GM12875 (cell line): ENCODE data around the gene FAM3C.

ENCODE experiments used
- H3K4me3 ChIP-seq: one replicate; pipeline ENCODE4 v1.5.1; 2011; ENCODE audit warnings: low read depth, low read length, control low read depth
- TF ChIP-seq, protein P1 (sequence below): IDR thresholded peaks from 2 replicates; pipeline ENCODE4 v1.5.1; 2011; ENCODE audit warnings: low read depth, mild to moderate bottlenecking, control low read depth, inconsistent platforms, low read length, moderate library complexity, borderline replicate concordance; ENCODE audit not compliant: insufficient read depth

Gene FAM3C

DNA sequence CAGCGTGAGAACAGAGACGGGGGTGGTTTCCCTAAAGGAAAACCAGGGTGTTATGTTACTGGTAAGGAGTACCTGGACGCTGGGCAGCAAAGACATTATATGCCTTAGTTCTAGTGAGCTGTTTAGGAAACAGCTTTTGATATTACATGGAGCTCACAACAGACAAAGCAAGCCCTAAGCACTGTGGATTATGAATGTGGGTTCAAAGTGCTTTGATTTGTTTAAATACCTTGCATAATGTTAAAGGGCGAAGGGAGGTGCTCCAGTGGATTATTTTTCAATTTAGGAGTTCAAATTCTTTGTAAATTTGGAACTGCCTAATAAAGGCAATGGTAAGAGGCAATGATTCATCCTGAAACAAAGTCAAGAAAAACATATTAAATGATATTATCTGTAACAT is 53.5 kb downstream of the FAM3C start:
- TF ChIP-seq, protein P1, sequence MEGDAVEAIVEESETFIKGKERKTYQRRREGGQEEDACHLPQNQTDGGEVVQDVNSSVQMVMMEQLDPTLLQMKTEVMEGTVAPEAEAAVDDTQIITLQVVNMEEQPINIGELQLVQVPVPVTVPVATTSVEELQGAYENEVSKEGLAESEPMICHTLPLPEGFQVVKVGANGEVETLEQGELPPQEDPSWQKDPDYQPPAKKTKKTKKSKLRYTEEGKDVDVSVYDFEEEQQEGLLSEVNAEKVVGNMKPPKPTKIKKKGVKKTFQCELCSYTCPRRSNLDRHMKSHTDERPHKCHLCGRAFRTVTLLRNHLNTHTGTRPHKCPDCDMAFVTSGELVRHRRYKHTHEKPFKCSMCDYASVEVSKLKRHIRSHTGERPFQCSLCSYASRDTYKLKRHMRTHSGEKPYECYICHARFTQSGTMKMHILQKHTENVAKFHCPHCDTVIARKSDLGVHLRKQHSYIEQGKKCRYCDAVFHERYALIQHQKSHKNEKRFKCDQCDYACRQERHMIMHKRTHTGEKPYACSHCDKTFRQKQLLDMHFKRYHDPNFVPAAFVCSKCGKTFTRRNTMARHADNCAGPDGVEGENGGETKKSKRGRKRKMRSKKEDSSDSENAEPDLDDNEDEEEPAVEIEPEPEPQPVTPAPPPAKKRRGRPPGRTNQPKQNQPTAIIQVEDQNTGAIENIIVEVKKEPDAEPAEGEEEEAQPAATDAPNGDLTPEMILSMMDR: no peak
- no peak overlapping the region for H3K4me3 ChIP-seq

DNA sequence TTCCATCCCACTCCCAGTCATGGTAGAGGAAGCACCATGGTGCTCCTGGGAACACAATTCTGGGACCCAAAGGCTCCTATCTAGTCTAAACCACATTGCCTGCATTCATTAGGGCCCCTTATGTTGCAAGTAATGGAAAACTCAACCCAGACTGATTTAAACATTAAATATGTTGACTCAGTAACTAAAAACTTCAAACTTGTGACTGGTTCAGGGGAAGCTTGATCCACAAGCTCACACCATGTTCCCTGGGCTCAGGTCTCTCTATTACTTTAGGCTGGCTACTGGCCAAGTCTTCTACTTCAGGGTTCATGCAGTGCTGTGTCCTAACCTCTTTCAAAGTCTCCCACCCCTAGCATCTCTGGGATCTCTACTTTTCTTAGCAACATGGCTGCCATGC is 54.2 kb downstream of the FAM3C start:
- no peak overlapping the region for H3K4me3 ChIP-seq
- TF ChIP-seq, protein P1: no peak

DNA sequence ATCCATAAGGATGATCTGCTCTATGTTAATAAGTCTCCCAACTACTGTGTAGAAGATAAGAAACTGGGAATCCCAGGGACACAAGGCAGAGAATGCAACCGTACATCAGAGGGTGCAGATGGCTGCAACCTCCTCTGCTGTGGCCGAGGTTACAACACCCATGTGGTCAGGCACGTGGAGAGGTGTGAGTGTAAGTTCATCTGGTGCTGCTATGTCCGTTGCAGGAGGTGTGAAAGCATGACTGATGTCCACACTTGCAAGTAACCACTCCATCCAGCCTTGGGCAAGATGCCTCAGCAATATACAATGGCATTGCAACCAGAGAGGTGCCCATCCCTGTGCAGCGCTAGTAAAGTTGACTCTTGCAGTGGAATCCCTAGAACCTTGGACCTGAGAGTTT is 57.0 kb downstream of the FAM3C start:
- H3K4me3 ChIP-seq: no peak overlapping the region
- TF ChIP-seq, protein P1: no peak

DNA sequence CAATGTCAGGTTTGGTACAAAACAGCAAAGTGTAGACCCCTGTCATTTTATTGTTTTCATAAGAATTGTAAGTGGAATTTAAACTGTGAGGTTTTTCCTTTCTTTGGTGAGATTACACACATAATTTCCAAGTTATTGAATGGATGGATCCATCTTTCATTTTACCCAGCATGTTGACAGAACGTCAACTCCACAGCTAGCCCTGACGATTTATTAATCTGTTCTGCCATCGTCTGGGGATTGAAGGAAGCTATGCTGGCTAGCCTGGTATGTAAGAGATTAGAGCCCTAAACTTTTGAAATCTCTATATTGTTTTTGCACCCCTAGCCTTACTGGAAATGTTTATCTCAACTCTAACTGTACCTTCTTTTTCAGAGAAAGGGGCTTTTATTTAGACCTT is 58.7 kb downstream of the FAM3C start:
- no peak overlapping the region for H3K4me3 ChIP-seq
- TF ChIP-seq, protein P1: peak; percentile 8; the same call in 1 of the 2 replicates

DNA sequence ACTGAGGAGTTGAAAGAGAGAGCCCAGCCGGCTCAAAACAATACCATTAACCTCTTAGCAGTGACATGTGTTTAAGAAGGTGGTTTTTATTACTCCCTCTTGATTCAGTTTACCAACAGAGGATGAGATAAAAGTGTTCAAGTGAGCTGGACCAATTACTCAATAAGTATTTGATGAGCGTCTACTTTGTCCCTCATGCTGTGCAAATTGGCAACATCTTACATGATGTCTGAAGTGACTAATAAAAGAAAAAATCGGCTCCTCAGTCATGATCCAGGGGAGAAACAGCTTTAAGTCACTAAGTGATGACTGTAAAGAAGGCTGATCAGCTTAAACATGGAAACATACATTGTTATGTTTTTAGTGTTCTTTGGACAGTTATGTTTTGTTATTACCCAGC is 59.5 kb downstream of the FAM3C start:
- TF ChIP-seq, protein P1: no peak
- no peak overlapping the region for H3K4me3 ChIP-seq

DNA sequence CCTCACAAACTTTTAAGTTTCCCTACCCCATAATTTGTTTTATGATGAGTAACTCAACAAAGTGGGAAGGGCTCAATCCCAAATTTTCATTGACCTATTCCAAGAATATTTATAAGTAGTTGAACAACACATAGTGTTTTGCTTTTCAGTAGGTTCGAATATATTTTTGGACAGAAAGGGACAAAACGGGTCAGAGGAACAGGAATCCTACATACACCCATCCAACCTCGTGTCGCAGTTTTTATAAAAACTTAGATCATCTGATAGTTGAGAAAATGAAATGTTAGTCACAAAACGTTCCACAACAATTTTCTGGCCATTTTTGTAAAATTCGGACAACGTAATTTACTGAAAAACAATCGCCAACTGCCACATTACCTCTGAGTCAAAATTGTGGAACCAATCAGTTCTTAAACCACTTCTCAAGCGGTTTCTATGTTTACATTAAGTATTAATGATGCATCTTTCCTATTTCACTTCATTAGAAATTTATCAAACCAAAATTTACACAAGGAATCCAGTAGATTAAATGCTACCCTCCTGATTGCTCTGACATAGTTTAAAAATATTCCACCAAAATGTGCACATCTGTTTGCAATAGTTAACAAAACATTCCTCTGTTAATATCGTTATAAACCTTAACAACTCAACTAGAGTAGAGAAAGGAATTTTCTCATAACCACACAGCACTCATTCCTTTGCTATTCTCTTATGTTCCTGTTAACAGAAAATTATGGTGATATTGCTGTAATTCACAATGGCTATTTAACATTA is 61.0 kb downstream of the FAM3C start:
- TF ChIP-seq, protein P1: no peak
- H3K4me3 ChIP-seq: no peak overlapping the region

DNA sequence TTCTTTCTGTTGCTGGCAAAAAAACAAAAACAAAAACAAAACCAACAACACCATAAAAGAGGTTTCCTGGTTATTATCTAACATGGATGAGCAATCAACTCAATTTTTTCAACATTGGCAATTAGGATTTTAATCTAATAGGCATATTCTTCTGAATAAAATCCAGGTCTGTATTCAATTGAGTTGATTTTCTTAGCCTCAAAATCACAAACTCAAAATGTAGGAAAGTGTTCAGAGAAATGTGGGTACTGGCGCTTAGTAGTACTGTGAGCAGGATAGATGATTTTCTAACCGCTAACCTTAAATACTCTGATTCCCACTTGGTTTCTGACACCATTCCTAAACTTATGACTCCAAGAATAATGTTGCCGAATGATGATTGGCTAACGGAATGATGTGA is 61.7 kb downstream of the FAM3C start:
- TF ChIP-seq, protein P1: no peak

More for the DNA sequence above, 61.7 kb downstream of the FAM3C start:
- H3K4me3 ChIP-seq: no peak overlapping the region
